Peyer's patch (tissue), 4 donors: ENCODE measurements around the gene MPHOSPH10. TPM values are rescaled to one million over a fixed set of nuclear protein-coding genes. Genes with fewer than 3 reads are reported as not detected.

Experiments
- DNase-seq, 3 donors: peaks; one replicate each; pipeline ENCODE4 v3.0.0-alpha.2; 2017 to 2019
- H3K27ac ChIP-seq, 4 donors: fragments of 200-600 bp; sonication (generic); one replicate each; pipeline ENCODE4 v1.5.1; 2016 to 2019
- H3K27me3 ChIP-seq, 2 donors: fragments of 200-600 bp; sonication (generic); one replicate each; pipeline ENCODE4 v1.5.1; 2019
- H3K36me3 ChIP-seq, 3 donors: fragments of 200-600 bp; sonication (generic); one replicate each; pipeline ENCODE4 v1.5.1; 2016 to 2019
- H3K4me1 ChIP-seq, 4 donors: fragments of 200-600 bp; sonication (generic); one replicate each; pipeline ENCODE4 v1.5.1; 2016 to 2019
- H3K4me3 ChIP-seq, 4 donors: fragments of 200-600 bp; sonication (generic); 1 replicate in 3 of 4; 2 replicates in 1 of 4; pipeline ENCODE4 v1.5.1; 2016 to 2019; ENCODE audit warnings: mild to moderate bottlenecking in 1 of 4
- H3K9me3 ChIP-seq, 4 donors: fragments of 200-600 bp; sonication (generic); one replicate each; pipeline ENCODE4 v1.5.1; 2016 to 2019; ENCODE audit warnings: mild to moderate bottlenecking in 1 of 4
- POLR2A ChIP-seq, 2 donors: fragments of 450-650 bp; IDR thresholded peaks; one replicate each; pipeline ENCODE4 v1.5.1; 2017; ENCODE audit warnings: antibody characterized with exemption in 2 of 2, mild to moderate bottlenecking in 2 of 2, moderate library complexity in 2 of 2
- small RNA-seq, 2 donors: library from RNA; depleted of rRNA; stranded (forward); fragments of <200 nt; gene quantifications; one replicate each; pipeline ENCODE3, GENCODE V24; 2016
- total RNA-seq, 4 donors: library from RNA; depleted of rRNA; stranded (reverse); fragments of >200 nt; gene quantifications; one replicate each; pipeline ENCODE4 v1.1.0, GENCODE V29; 2016
- TF ChIP-seq, protein P1 (sequence below), 6 experiments: fragments of 450-650 bp in 4 of 6; fragments of 200-600 bp in 2 of 6; sonication (generic) in 1 of 6; IDR thresholded peaks; one replicate each; pipeline ENCODE4 v1.5.1; 2017 to 2019; ENCODE audit warnings: antibody characterized with exemption in 6 of 6, mild to moderate bottlenecking in 3 of 6, moderate library complexity in 1 of 6

The MPHOSPH10 gene
- total RNA-seq, 4 donors from 2014 or later = 16.3 to 37.1 (median 20.7) TPM

DNA sequence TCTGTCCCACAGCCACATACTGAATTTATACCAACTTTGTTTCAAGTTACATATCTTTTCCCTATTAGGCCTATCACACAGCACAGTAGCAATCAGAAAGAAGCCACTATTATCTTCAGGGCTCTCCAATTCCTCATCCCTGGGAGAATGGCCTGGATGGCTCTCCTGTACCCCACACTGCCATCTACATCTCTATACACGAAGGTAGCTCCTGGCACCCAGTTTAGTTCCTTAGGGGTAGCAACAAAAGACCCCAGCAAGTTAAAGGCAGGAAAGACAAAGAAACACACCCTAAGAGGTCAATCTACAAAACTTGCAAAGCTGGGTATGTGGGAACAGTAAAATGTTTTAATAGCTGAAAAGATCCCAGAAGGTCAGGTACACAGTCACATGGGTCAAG, 56.5 kb downstream of the MPHOSPH10 start:
- TF ChIP-seq, protein P1, sequence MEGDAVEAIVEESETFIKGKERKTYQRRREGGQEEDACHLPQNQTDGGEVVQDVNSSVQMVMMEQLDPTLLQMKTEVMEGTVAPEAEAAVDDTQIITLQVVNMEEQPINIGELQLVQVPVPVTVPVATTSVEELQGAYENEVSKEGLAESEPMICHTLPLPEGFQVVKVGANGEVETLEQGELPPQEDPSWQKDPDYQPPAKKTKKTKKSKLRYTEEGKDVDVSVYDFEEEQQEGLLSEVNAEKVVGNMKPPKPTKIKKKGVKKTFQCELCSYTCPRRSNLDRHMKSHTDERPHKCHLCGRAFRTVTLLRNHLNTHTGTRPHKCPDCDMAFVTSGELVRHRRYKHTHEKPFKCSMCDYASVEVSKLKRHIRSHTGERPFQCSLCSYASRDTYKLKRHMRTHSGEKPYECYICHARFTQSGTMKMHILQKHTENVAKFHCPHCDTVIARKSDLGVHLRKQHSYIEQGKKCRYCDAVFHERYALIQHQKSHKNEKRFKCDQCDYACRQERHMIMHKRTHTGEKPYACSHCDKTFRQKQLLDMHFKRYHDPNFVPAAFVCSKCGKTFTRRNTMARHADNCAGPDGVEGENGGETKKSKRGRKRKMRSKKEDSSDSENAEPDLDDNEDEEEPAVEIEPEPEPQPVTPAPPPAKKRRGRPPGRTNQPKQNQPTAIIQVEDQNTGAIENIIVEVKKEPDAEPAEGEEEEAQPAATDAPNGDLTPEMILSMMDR (IDR thresholded peaks at IDR 0.05) = no peak
- no peak for DNase-seq
- H3K4me1 ChIP-seq = no peaks in the 10 kb centered on the region
- no peaks in the 10 kb centered on the region for H3K27me3 ChIP-seq
- no peaks in the 10 kb centered on the region for H3K9me3 ChIP-seq
- H3K4me3 ChIP-seq = no peak overlapping the region
- H3K36me3 ChIP-seq = no peaks in the 10 kb centered on the region
- no peak overlapping the region for H3K27ac ChIP-seq

DNA sequence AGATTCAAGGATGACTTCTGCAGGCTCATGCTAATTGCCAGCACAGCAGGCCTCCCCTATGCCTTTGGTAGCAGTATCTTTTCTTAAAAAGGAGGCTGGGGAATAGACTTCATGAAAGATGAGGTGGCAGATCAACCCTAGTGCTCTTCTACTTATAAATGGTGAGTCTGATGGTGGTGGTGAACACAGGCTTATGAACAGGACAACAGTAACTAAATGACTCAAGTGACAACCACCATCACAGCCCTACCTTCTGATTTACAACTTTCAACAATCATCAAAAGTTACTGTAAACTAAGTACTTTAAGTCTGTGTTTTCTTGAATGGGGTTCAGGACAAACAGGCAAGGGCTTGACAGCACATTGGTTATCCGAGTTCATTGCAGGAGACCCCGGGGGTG, 57.2 kb downstream of the MPHOSPH10 start:
- H3K4me1 ChIP-seq = no peaks in the 10 kb centered on the region
- DNase-seq = no peak
- no peak overlapping the region for H3K27ac ChIP-seq
- no peaks in the 10 kb centered on the region for H3K27me3 ChIP-seq
- no peaks in the 10 kb centered on the region for H3K9me3 ChIP-seq
- H3K36me3 ChIP-seq = no peaks in the 10 kb centered on the region
- no peak overlapping the region for H3K4me3 ChIP-seq
- TF ChIP-seq POLR2A (IDR thresholded peaks at IDR 0.05) = no peak
- TF ChIP-seq, protein P1 (IDR thresholded peaks at IDR 0.05) = no peak

DNA sequence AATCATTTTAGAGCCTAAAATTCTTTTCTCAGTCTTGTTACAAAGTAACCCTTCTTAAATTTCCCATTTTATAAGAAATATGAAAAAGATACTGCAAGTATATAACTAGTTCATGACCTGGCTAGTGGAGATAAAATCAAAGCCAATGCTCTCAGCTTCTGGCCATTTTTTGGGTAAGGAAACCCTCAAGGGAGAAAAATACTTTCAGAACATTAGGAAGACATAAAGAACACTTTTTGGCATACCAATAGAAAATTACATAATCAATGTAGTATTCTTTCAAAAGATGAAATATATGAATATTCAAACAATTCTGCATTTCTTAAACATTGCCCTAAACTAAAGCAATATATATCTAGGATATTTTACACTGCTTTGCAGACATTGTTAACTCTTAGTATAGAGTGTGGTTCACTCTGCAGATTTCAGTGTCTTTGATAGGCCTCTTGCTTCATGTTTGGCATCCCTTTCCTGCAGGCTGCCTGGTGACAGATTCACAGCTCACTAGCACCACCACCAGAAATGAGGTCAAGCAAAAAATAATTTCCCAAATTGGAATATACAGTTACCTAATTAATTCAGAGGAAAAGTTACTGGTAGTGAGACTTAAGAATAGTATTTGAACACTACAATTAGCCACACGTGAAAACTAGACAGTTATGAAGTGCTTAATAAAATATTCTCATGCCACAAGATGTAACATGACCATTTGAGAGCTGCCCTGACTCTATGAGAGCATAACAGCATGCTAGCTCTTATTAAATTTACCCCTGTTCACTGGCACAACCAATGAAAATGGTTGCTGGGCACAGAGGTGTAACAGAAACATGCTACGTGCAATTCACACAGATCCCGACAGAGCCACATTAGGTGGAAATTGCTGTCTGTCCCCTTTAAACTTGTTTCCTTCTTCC, 60.5 kb downstream of the MPHOSPH10 start:
- Histone ChIP-seq H3K4me3 (no peak overlapping the region), H3K4me1 (no peaks in the 10 kb centered on the region), H3K9me3 (no peaks in the 10 kb centered on the region), H3K36me3 (no peaks in the 10 kb centered on the region), H3K27me3 (no peaks in the 10 kb centered on the region), H3K27ac (no peak overlapping the region)
- TF ChIP-seq POLR2A (IDR thresholded peaks at IDR 0.05) = no peak
- TF ChIP-seq, protein P1 (IDR thresholded peaks at IDR 0.05) = peak in 2 of 6 experiments; percentile 12 to 18
- DNase-seq = no peak

DNA sequence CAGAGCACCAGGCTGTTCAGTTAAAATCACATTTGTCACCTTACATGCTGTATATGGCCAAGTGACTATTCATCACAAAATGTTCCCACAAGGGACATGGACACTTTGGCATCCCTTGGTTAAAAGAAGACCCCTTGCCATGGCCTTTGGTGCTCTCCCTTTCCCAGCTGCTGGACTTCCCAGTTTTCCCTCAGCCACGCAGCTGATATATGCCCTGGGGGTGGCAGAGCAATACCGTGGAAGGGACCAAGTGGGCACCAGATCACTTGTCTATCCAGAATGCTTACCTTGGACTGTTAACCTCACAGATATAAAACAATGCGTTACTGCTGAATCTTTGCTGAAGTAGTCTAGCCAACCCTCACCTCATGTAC, 61.1 kb downstream of the MPHOSPH10 start:
- no peaks in the 10 kb centered on the region for H3K9me3 ChIP-seq
- no peak overlapping the region for H3K27ac ChIP-seq
- H3K4me1 ChIP-seq = no peaks in the 10 kb centered on the region
- no peaks in the 10 kb centered on the region for H3K27me3 ChIP-seq
- DNase-seq = no peak
- H3K4me3 ChIP-seq = no peak overlapping the region
- TF ChIP-seq, protein P1 (IDR thresholded peaks at IDR 0.05) = no peak
- TF ChIP-seq POLR2A (IDR thresholded peaks at IDR 0.05) = no peak
- H3K36me3 ChIP-seq = no peaks in the 10 kb centered on the region

Small RNA genes within 50 kb of the gene (small RNA-seq; reads per million reads assigned to genes)
- gene AC007881.1 = 0 reads per million in 2 donors

Other genes with a start within 250 kb of the MPHOSPH10 start
- not detected for gene VAX2, start 230.1 kb upstream of the MPHOSPH10 start, total RNA-seq
- gene ATP6V1B1, start 194.7 kb upstream of the MPHOSPH10 start, total RNA-seq = 1 to 10 TPM in 2 of 4 donors, not detected in 2; 1.3 to 5.8 TPM
- 1 to 10 TPM in 1 of 4 donors, not detected in 3; 3.5 TPM for gene ANKRD53, start 152.0 kb upstream of the MPHOSPH10 start, total RNA-seq
- gene TEX261, start 135.8 kb upstream of the MPHOSPH10 start, total RNA-seq = 10 to 100 TPM; 13.2 to 35.1 (median 30.3) TPM
- 100 to 1,000 TPM in 1 of 4 donors, 10 to 100 TPM in 3; 33.1 to 182 (median 46.6) TPM for gene NAGK, start 62.0 kb upstream of the MPHOSPH10 start, total RNA-seq
- gene MCEE, start 405 bp upstream of the MPHOSPH10 start, total RNA-seq = 10 to 100 TPM; 14.0 to 31.5 (median 22.1) TPM
- 10 to 100 TPM in 1 of 4 donors, 1 to 10 TPM in 3; 1.9 to 10.7 (median 2.2) TPM for gene PAIP2B, start 96.5 kb downstream of the MPHOSPH10 start, total RNA-seq
- 100 to 1,000 TPM; 155 to 539 (median 174) TPM for gene ZNF638, start 201.1 kb downstream of the MPHOSPH10 start, total RNA-seq